K562 (cell line): ENCODE results near the gene TMEM88. TPM values are rescaled to one million over a fixed set of nuclear protein-coding genes. Genes with fewer than 3 reads are reported as not detected.
A peak's percentile ranks its signal among the peaks of the same experiment; 100 is the strongest.

ENCODE experiments used
- BCL6 ChIP-seq: fragments of 250-450 bp; sonication (Bioruptor Pico); IDR thresholded peaks from 2 replicates; pipeline ENCODE4 v1.4.0; 2020
- CAMTA2 ChIP-seq: fragments of 250-450 bp; sonication (Bioruptor Pico); conservative IDR thresholded peaks from 2 replicates; pipeline ENCODE4 v1.5.1; 2022
- CBFB ChIP-seq: sonication (generic); formaldehyde crosslinking; IDR thresholded peaks from 2 replicates; pipeline ENCODE4 v1.4.0; 2020; ENCODE audit warnings: mild to moderate bottlenecking, missing genetic modification reagents
- CREBBP ChIP-seq: IDR thresholded peaks from one replicate; pipeline ENCODE4 v1.6.1; 2012; ENCODE audit warnings: low read depth, mild to moderate bottlenecking, control low read depth, inconsistent platforms, low read length
- ETV5 ChIP-seq: sonication (generic); formaldehyde crosslinking; IDR thresholded peaks from 2 replicates; pipeline ENCODE4 v1.4.0; 2020; ENCODE audit warnings: low read depth, mild to moderate bottlenecking, missing genetic modification reagents
- HEY1 ChIP-seq: fragments of 250-450 bp; sonication (Bioruptor Pico); IDR thresholded peaks from 2 replicates; pipeline ENCODE4 v1.5.0; 2020; ENCODE audit warnings: mild to moderate bottlenecking, moderate library complexity, borderline replicate concordance
- HMG20A ChIP-seq: fragments of 450-650 bp; formaldehyde crosslinking; conservative IDR thresholded peaks from 2 replicates; pipeline ENCODE4 v1.4.0; 2020; ENCODE audit warnings: mild to moderate bottlenecking, mixed read lengths
- ILK ChIP-seq: fragments of 450-650 bp; IDR thresholded peaks from 2 replicates; pipeline ENCODE4 v1.6.1; 2016; ENCODE audit warnings: missing genetic modification characterization, low read depth, mild to moderate bottlenecking, missing compliant biosample characterization, moderate library complexity, borderline replicate concordance
- KAT2B ChIP-seq: IDR thresholded peaks from one replicate; pipeline ENCODE4 v1.6.1; 2012; ENCODE audit warnings: low read depth, mild to moderate bottlenecking, control low read depth, inconsistent platforms, low read length, moderate library complexity
- KAT7 ChIP-seq: sonication (generic); formaldehyde crosslinking; IDR thresholded peaks from 2 replicates; pipeline ENCODE4 v1.8.0; 2022; ENCODE audit warnings: missing genetic modification reagents, mild to moderate bottlenecking, borderline replicate concordance
- NFIC ChIP-seq: fragments of 450-650 bp; IDR thresholded peaks from 2 replicates; pipeline ENCODE4 v1.6.1; 2017; ENCODE audit warnings: mild to moderate bottlenecking, inconsistent platforms
- NRF1 ChIP-seq, 2 experiments: fragments of 450-650 bp; IDR thresholded peaks in 1 of 2; conservative IDR thresholded peaks in 1 of 2; 2 replicates each; pipeline ENCODE4 v1.6.1; 2014; ENCODE audit warnings: mild to moderate bottlenecking in 2 of 2
- RBM15 ChIP-seq: fragments of 200-400 bp; formaldehyde crosslinking; IDR thresholded peaks from 2 replicates; pipeline ENCODE4 v1.6.1; 2018; ENCODE audit warnings: mild to moderate bottlenecking, low read length, moderate library complexity; ENCODE audit not compliant: insufficient read depth
- RNF2 ChIP-seq: sonication (generic); IDR thresholded peaks from 2 replicates; pipeline ENCODE4 v1.6.1; 2016
- SLC30A9 ChIP-seq: fragments of 250-450 bp; sonication (Bioruptor Pico); IDR thresholded peaks from 2 replicates; pipeline ENCODE4 v1.8.0; 2022; ENCODE audit warnings: mild to moderate bottlenecking, moderate library complexity
- SP2 ChIP-seq: IDR thresholded peaks from 2 replicates; pipeline ENCODE4 v1.6.1; 2011; ENCODE audit warnings: mild to moderate bottlenecking, low read depth, low read length, moderate library complexity; ENCODE audit not compliant: poor library complexity, severe bottlenecking; ENCODE audit errors: extremely low read depth
- STAG1 ChIP-seq: sonication (generic); formaldehyde crosslinking; IDR thresholded peaks from 2 replicates; pipeline ENCODE4 v1.5.0; 2020; ENCODE audit warnings: missing genetic modification reagents, borderline replicate concordance
- ZC3H8 ChIP-seq: fragments of 450-650 bp; IDR thresholded peaks from 2 replicates; pipeline ENCODE4 v1.6.1; 2017
- ZNF140 ChIP-seq: fragments of 250-450 bp; sonication (Bioruptor Pico); IDR thresholded peaks from 2 replicates; pipeline ENCODE4 v1.8.0; 2021; ENCODE audit warnings: moderate library complexity, mild to moderate bottlenecking, inconsistent platforms
- ZNF551 ChIP-seq: fragments of 250-450 bp; sonication (Bioruptor Pico); IDR thresholded peaks from 2 replicates; pipeline ENCODE4 v1.5.0; 2021; ENCODE audit warnings: mild to moderate bottlenecking, moderate library complexity
- polyA plus RNA-seq, 8 experiments: library from polyadenylated mRNA; depleted of rRNA in 4 of 8; stranded (reverse) in 5 of 8; unstranded in 3 of 8; fragments of >200 nt; fragmentation: Nextera tagmentation in 2 of 8; fragmentation: Illumina TruSeq in 1 of 8; extraction: Ambion mirVana in 2 of 8; extraction: Trizol in 1 of 8; gene quantifications; 2 replicates each; pipeline versions ENCODE4 v1.2.1 to v1.2.3, GENCODE V29; 2011 to 2014; ENCODE audit warnings: inconsistent platforms in 1 of 8, missing spikeins in 1 of 8
- total RNA-seq, 7 experiments: library from RNA; depleted of rRNA in 6 of 7; stranded (reverse); fragments of >200 nt in 6 of 7; fragmentation: Illumina TruSeq in 2 of 7; extraction: Trizol in 2 of 7; gene quantifications; 2 replicates each; pipeline versions ENCODE4 v1.2.1 to v1.2.3, GENCODE V29; 2011 to 2021; ENCODE audit warnings: low replicate concordance in 1 of 7
- TF ChIP-seq, protein P1 (sequence below): fragments of 450-650 bp; IDR thresholded peaks from 2 replicates; pipeline ENCODE4 v1.6.1; 2018; ENCODE audit not compliant: partially characterized antibody
- TF ChIP-seq, protein P2 (sequence below): fragments of 450-650 bp; IDR thresholded peaks from 2 replicates; pipeline ENCODE4 v1.6.1; 2016; ENCODE audit warnings: borderline replicate concordance
- TF ChIP-seq, protein P3 (sequence below): sonication (generic); formaldehyde crosslinking; IDR thresholded peaks from 2 replicates; pipeline ENCODE4 v1.8.1; 2022; ENCODE audit warnings: missing genetic modification reagents

TMEM88 gene
- total and polyA plus RNA-seq, 9 of the 15 experiments (the other 6 are each of a cell fraction or from before 2014, with no cell fraction given): 0.10 to 1.4 (median 0.36) TPM; not detected in 3

DNA sequence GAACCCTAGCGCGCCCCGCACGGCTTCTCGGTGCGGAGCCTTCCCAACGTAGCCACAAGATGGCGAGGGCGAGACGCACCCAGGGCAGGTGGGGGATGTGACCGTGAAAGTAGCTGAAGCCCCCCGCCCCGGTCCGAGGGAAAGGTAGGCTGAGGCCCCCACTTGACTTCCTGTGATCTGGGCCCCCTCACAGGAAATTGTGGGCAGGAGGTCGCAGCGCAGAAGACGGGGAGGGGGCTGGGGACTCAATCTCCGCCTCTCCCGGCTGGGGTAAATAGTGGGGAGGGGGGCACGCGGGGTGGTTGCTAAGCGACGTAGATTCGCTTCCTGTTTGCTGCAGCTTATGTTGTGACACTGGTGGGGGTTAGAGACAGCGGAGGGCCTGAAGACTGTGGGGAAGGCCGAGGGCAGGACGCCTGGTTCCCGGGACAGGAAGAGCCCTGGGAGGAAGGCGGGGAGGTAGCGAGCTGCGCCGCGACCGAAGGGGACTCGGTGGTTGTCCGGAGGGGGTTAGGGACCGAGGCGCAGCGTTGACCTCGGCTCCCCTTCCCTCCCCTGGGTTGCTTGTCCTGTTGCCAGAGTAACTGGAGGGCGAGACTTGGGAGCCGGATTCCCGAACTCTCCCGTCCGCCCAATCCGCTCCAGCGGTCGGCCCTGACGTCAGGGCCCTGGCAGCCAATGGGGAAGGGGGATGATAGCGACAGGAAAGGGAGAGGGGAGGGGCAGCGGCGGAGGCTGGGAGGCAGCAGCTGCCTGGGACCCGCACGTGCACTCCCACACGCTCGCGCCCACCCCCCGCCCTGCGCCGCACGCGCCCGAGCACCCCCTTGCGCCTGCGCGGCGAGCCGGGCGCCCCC is 19.7 kb upstream of the TMEM88 start (continued):
- TF ChIP-seq, protein P1, sequence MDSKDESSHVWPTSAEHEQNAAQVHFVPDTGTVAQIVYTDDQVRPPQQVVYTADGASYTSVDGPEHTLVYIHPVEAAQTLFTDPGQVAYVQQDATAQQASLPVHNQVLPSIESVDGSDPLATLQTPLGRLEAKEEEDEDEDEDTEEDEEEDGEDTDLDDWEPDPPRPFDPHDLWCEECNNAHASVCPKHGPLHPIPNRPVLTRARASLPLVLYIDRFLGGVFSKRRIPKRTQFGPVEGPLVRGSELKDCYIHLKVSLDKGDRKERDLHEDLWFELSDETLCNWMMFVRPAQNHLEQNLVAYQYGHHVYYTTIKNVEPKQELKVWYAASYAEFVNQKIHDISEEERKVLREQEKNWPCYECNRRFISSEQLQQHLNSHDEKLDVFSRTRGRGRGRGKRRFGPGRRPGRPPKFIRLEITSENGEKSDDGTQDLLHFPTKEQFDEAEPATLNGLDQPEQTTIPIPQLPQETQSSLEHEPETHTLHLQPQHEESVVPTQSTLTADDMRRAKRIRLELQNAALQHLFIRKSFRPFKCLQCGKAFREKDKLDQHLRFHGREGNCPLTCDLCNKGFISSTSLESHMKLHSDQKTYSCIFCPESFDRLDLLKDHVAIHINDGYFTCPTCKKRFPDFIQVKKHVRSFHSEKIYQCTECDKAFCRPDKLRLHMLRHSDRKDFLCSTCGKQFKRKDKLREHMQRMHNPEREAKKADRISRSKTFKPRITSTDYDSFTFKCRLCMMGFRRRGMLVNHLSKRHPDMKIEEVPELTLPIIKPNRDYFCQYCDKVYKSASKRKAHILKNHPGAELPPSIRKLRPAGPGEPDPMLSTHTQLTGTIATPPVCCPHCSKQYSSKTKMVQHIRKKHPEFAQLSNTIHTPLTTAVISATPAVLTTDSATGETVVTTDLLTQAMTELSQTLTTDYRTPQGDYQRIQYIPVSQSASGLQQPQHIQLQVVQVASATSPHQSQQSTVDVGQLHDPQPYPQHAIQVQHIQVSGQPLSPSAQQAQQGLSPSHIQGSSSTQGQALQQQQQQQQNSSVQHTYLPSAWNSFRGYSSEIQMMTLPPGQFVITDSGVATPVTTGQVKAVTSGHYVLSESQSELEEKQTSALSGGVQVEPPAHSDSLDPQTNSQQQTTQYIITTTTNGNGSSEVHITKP: peak; percentile 78
- TF ChIP-seq NRF1 (conservative IDR thresholded peaks at IDR 0.05 in 1 of 2, IDR thresholded peaks at IDR 0.05 in 1 of 2): peak; percentile 90
- no peak for TF ChIP-seq CBFB (CRISPR knock-in tag)
- no peak for TF ChIP-seq HEY1 (CRISPR knock-in tag)
- TF ChIP-seq, protein P2, sequence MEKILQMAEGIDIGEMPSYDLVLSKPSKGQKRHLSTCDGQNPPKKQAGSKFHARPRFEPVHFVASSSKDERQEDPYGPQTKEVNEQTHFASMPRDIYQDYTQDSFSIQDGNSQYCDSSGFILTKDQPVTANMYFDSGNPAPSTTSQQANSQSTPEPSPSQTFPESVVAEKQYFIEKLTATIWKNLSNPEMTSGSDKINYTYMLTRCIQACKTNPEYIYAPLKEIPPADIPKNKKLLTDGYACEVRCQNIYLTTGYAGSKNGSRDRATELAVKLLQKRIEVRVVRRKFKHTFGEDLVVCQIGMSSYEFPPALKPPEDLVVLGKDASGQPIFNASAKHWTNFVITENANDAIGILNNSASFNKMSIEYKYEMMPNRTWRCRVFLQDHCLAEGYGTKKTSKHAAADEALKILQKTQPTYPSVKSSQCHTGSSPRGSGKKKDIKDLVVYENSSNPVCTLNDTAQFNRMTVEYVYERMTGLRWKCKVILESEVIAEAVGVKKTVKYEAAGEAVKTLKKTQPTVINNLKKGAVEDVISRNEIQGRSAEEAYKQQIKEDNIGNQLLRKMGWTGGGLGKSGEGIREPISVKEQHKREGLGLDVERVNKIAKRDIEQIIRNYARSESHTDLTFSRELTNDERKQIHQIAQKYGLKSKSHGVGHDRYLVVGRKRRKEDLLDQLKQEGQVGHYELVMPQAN: peak; percentile 69
- no peak for TF ChIP-seq BCL6 (CRISPR knock-in tag)
- TF ChIP-seq STAG1 (CRISPR knock-in tag): peak; percentile 27; the same call in 1 of the 2 replicates
- TF ChIP-seq ETV5 (CRISPR knock-in tag): no peak
- TF ChIP-seq ZC3H8: no peak
- no peak for TF ChIP-seq KAT2B
- TF ChIP-seq RBM15: no peak
- no peak for TF ChIP-seq SLC30A9
- TF ChIP-seq RNF2: peak; percentile 56; the same call in 1 of the 2 replicates
- TF ChIP-seq ZNF551 (CRISPR knock-in tag): no peak
- no peak for TF ChIP-seq NFIC
- TF ChIP-seq ZNF140 (CRISPR knock-in tag): no peak
- TF ChIP-seq KAT7 (CRISPR knock-in tag): no peak
- TF ChIP-seq, protein P3, sequence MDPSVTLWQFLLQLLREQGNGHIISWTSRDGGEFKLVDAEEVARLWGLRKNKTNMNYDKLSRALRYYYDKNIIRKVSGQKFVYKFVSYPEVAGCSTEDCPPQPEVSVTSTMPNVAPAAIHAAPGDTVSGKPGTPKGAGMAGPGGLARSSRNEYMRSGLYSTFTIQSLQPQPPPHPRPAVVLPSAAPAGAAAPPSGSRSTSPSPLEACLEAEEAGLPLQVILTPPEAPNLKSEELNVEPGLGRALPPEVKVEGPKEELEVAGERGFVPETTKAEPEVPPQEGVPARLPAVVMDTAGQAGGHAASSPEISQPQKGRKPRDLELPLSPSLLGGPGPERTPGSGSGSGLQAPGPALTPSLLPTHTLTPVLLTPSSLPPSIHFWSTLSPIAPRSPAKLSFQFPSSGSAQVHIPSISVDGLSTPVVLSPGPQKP (CRISPR knock-in tag): no peak
- no peak for TF ChIP-seq CAMTA2 (CRISPR knock-in tag)
- no peak for TF ChIP-seq SP2
- TF ChIP-seq CREBBP: no peak
- TF ChIP-seq HMG20A: no peak
- no peak for TF ChIP-seq ILK (tag)
